Neural cell (in vitro differentiated cells): ENCODE data around the gene NUP62.

Experiments used
- CTCF ChIP-seq: fragments of 450-650 bp; IDR thresholded peaks from 2 replicates; pipeline ENCODE4 v1.5.1; 2014; ENCODE audit warnings: antibody characterized with exemption, mild to moderate bottlenecking, moderate library complexity; ENCODE audit not compliant: poor library complexity, severe bottlenecking
- EP300 ChIP-seq: fragments of 450-650 bp; conservative IDR thresholded peaks from 2 replicates; pipeline ENCODE4 v1.6.1; 2014; ENCODE audit warnings: antibody characterized with exemption, mild to moderate bottlenecking, moderate library complexity; ENCODE audit not compliant: poor library complexity, severe bottlenecking
- MXI1 ChIP-seq: fragments of 450-650 bp; conservative IDR thresholded peaks from 2 replicates; pipeline ENCODE4 v1.6.1; 2014; ENCODE audit warnings: antibody characterized with exemption, mild to moderate bottlenecking; ENCODE audit not compliant: poor library complexity, severe bottlenecking
- REST ChIP-seq: IDR thresholded peaks from 2 replicates; pipeline ENCODE4 v1.6.1; 2012; ENCODE audit warnings: borderline replicate concordance

GRCh38 chr19:49907745-49908446 is 21.4 kb downstream of the NUP62 start:
- TF ChIP-seq CTCF, result no peak
- TF ChIP-seq MXI1, result no peak
- TF ChIP-seq EP300, result no peak
- TF ChIP-seq REST, result no peak
